NCI-H2196 (cell line): Measurements from ENCODE around the gene PSMC4.

ENCODE experiments used
- DNase-seq: peaks from one replicate; lab custom pipeline; 2025; ENCODE audit not compliant: unreplicated experiment; lab: John Stamatoyannopoulos, UW

PSMC4 gene

DNA sequence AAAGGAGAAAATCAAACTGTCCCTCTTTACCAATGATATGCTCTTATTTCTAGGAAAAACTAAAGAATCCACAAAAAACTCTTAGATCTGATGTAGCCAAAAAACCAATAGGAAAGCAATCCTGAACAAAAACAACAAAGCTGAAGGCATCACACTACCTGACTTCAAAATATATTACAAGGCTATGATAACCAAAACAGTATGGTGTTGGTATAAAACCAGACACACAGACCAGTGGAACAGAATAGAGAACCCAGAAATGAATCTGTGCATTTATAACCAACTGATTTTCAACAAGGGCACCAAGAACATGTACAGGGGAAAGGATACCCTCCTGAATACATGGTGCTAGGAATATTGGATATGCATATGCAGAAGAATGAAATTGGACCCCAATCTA lies 16.2 kb downstream of the PSMC4 start:
- DNase-seq, result no peak

DNA sequence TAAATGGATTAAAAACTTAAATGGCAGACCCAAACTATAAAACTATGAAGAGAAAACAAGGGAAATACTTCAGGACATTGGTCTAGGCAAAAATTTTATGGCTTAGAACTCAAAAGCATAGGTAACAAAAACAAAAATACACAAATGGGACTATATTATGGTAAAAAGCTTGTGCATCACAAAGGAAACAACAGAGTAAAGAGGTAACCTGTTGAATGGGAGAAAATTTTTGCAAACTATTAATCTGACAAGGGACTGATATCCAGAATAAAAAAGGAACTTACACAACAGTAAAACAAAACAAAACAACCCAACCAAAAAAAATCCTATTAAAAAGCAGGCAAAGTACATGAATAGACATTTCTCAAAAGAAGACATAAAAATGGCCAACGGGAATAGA lies 16.6 kb downstream of the PSMC4 start:
- no peak for DNase-seq

GRCh38 chr19:39993605-39994004 lies 22.6 kb downstream of the PSMC4 start:
- no peak for DNase-seq

- DNase-seq, result no peak
Measured at GRCh38 chr19:39994361-39994760, 23.4 kb downstream of the PSMC4 start.

DNA sequence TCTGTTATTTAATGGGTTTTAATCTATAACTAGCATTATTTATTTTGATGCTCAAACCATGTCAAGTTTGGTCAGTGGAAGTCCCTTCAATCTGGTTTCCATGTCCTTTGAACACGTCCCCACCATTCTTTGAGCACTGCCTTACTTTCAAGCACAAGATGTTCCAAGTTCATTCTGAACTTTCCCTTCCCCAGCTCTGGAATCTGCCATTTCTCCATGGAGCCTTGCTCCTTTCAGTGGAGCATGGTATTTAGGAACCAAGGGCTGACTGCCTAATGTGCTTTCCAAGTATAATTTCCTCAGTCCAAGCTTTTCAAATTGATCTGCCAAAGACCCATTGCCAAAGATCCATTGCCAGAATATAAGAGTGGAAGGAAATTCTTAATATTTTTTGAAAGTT lies 24.8 kb downstream of the PSMC4 start:
- DNase-seq, result no peak

- DNase-seq, result no peak
Measured at GRCh38 chr19:39996218-39996810, 25.3 kb downstream of the PSMC4 start.

DNA sequence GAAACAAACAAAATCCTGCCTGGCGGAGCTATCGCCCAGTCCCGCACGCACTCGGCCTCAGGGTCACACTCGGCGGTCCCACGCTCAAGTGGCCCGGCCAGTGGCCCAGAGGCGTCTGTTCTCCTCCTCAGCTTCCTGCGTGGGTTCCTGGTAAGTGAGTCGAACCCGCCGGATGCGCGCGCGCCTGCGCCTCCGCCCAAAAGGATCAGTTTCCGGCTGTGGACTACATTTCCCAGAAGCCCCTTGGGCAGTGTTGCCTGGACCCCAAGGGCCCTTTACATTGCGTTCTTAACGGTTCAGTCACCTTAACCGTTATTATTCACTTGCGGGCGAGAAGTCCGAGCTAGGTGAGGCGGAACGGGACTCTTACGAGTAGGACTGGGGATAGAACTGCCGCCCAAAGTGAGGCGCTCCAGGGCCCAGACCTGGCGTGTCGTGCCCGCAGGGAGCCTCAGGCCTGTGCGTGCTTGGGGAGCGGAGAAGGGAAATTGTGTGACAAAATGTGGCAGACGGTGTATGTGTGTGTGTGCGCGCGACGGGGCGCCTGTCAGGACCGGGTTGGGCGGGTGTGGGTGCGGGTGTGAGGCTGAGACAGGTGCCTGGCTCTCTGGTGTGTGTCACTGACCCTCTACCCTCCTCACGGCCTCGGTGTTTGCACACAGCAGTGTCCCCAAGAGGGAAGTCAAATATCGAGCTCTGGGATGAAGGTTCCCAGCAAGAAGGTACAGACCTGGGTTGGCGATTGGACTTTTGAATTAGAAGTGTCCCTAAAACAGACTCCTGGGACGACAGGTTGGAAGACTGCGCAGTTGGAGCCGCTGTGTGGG lies 26.1 kb downstream of the PSMC4 start, which contains the start of gene ZNF546:
TSS of gene ZNF546 (plus strand) at position 250 of the 827 bp plus-strand sequence. CDS start 1,267 bp downstream, outside the sequence.
- peak; percentile 74 for DNase-seq

- DNase-seq, result no peak
Measured at GRCh38 chr19:39997638-39998216, 26.8 kb downstream of the PSMC4 start.

DNA sequence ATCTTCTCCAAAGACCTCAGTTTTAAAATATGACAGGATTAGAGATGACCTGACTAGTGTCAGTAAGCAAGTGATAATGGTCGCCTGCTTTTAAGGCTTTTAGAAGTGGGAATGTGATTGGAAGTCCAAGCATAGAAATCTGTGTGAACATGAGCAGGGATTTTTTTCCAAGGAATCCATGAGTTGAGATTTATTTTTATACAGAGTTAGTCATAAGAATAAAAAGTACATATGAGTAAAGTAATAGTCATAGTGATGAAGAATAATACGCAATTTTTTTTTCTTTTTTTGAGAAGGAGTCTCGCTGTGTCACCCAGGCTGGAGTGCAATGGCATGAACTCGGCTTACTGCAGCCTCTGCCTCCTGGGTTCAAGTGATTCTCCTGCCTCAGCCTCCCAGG lies 27.5 kb downstream of the PSMC4 start:
- no peak for DNase-seq

DNA sequence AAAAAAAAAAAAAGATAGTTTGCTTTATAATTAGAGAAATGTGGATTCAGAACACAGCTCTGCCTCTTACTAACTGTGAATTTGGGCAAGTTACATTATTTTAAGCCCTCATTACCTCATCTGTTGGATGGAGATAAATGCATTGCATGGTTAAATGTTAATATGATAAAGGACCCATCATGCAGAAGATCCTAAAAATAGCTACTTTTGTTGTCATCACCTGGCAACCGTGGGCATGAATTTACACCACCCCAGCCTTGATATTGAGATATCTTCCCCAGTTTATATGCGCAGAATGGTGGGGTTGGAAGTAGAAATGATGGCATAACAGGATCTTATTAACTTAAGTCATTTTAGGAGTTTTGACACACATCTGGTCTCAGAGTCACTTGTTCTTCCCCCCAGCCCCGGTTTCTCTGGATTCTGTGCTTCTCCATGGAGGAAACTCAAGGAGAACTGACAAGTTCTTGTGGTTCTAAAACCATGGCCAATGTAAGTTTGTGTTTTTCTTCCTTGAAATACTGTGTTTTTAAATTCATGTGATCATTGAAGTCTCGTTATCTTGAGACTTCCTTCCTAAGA lies 34.8 kb downstream of the PSMC4 start:
- DNase-seq, result no peak

GRCh38 chr19:40006273-40006691 lies 35.3 kb downstream of the PSMC4 start:
- no peak for DNase-seq

DNA sequence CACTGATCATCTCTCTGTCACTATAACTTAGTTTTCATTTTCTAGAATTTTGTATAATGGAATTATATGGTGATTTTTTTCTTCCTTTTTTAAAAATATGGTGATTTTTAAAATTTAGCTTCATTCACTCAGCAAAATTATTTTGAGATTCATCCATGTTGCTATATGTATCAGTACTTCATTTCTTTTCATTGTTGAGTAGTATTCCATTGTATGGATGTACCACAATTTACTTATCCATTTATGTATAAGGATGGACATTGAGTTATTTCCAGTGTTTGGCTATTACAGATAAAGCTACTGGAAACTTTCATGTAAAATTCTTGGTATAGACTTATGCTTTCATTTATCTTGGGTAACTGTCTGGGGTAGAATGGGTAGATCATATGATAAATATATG lies 38.7 kb downstream of the PSMC4 start:
- DNase-seq, result no peak

- DNase-seq, result no peak
Measured at GRCh38 chr19:40013991-40014390, 43.0 kb downstream of the PSMC4 start.

GRCh38 chr19:40023969-40024368 lies 53.0 kb downstream of the PSMC4 start:
- no peak for DNase-seq

DNA sequence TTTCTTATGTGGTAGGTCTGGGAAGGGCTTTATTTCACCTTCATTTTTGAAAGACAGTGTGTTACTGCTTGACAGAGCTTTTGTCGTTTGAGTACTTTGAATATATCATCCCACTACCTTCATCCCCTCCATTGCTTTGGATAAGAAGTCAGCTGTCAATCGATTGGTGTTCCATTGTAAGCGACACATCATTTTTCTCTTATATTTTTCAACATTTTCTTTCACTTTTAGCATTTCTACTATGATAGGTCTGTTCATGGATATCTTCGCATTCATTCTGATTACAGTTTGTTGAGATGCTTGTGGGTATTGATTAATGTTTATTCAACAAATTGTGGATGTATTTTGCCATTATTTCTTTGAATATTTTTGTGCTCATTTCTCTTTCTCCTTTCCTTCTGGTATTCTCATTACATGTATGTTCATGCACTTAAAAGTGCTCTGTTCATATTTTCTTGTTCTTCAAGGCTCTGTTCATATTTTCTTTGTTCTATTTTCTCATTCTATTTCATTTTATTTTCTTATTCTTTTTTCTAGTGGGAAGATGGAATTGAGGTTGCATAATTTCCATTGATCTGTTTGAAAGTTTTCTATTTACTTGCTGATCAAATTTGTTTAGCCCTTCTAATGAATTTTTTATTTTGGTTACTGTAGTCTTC lies 55.1 kb downstream of the PSMC4 start:
- no peak for DNase-seq

- DNase-seq, result no peak
Measured at GRCh38 chr19:40026597-40026970, 55.6 kb downstream of the PSMC4 start.
